Activated CD4-positive, alpha-beta memory T cell treated with anti-CD3 and anti-CD28 coated beads for 36 hours (primary cell): ENCODE data around the gene TARS3. TPM values are rescaled to one million over a fixed set of nuclear protein-coding genes. Genes with fewer than 3 reads are reported as not detected.

Experiments
- CTCF ChIA-PET: fragments of 350-600 bp; sonication (Branson Sonifier 250); formaldehyde crosslinking; loops from one replicate; lab custom pipeline; 2021; ENCODE audit warnings: antibody characterized with exemption, inconsistent platforms; lab: Charles Lee
- POLR2A ChIA-PET: fragments of 350-600 bp; sonication (Branson Sonifier 250); formaldehyde crosslinking; loops from one replicate; lab custom pipeline; 2021; ENCODE audit warnings: antibody characterized with exemption; lab: Charles Lee
- DNase-seq: peaks from one replicate; pipeline ENCODE4 v3.0.0-alpha.2; 2020
- H3K27ac Mint-ChIP-seq: one replicate; pipeline ENCODE4 v1.8.0; 2021; ENCODE audit warnings: mixed read lengths
- H3K27me3 Mint-ChIP-seq: one replicate; pipeline ENCODE4 v1.8.0; 2021; ENCODE audit warnings: mixed read lengths
- H3K36me3 Mint-ChIP-seq: one replicate; pipeline ENCODE4 v1.8.0; 2021; ENCODE audit warnings: mixed read lengths
- H3K4me1 Mint-ChIP-seq: one replicate; pipeline ENCODE4 v1.8.0; 2021; ENCODE audit warnings: low read depth, mixed read lengths
- H3K4me3 Mint-ChIP-seq: one replicate; pipeline ENCODE4 v1.8.0; 2021; ENCODE audit warnings: mild to moderate bottlenecking, mixed read lengths
- H3K9me3 Mint-ChIP-seq: one replicate; pipeline ENCODE4 v1.8.0; 2021; ENCODE audit warnings: mixed read lengths
- intact Hi-C: fragments of 100-400 bp; cut with micrococcal nuclease; formaldehyde crosslinking; loops from one replicate; pipeline ENCODE4 v1.15.1; 2023
- total RNA-seq, 2 experiments: library from RNA; stranded (reverse); gene quantifications; one replicate each; pipeline ENCODE4 v1.2.3, GENCODE V29; 2021

The TARS3 gene
- total RNA-seq, 2 experiments from 2014 or later: 10.8 to 11.7 TPM

DNA sequence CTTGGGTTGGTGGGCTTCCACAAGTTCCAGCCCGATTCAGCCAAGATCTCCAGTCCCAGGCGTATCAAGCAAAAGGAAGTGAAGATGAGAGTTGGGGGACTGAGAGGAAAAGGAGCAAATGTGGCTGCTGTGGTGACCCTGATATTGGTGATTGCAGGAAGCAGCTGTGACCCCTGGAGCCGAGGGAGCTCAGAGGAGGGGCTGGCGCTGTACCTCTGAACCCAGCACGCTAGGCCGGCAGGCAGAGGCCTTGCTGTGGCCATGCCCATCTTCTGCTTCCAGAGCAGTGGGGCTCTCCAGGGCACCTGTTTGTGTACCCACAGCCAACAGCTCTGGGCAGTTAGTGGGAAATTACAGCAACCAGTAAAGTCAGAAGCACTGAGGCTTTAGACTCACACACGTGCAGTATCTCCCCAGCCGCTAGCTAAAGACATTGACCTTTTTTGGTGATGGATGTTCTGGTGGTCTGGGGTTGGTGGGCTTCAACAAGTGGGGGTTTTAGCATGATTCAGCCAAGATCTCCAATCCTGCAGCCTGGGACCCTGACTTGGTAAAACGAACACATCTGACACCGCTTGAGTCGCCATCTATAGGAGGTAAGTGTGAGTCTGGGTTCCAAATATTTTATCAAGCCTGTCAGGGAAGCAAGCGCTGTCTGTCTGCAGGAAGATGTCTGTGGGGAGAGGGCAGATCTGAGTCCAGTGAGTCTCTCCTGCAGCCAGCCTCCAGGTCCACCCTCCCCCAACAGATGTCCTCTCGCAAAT lies 105.2 kb downstream of the TARS3 start:
- Mint-ChIP-seq H3K9me3 (peaks cover 5% of the 10 kb centered on the region), H3K36me3 (peaks cover 11% of the 10 kb centered on the region), H3K27me3 (no peaks in the 10 kb centered on the region), H3K4me1 (peaks cover 20% of the 10 kb centered on the region), H3K4me3 (no peak overlapping the region), H3K27ac (no peak overlapping the region)
- POLR2A ChIA-PET: no interaction called here
- intact Hi-C loops: no loop called here
- CTCF ChIA-PET: interaction anchor here (1.5 kb wide), 1 partner anchor 22 kb away, joined by 4 read pairs; no protein-coding TSS in a partner anchor
- no peak for DNase-seq

DNA sequence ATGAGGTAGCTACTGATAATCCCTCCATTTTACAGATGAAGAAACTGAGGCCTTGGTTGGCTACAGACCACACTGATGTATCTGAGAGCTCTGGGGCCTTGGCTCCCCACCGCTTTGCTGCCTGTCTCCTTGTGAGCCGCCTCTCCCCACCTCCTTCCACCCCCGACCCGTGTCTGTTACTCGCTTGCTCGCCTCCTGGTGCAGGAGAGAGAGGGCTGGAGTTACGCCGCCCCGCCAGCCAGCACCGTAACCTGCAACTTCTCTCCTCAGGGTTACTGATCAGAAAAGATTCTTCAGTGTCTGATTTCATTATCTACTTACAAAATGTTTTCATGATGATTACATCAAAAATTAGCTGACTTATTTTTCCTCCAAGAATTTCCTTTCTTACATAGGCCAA lies 106.2 kb downstream of the TARS3 start:
- Mint-ChIP-seq H3K4me1 (peaks cover 12% of the 10 kb centered on the region), H3K27ac (no peak overlapping the region), H3K27me3 (no peaks in the 10 kb centered on the region), H3K36me3 (peaks cover 3% of the 10 kb centered on the region), H3K4me3 (no peak overlapping the region), H3K9me3 (no peaks in the 10 kb centered on the region)
- ChIA-PET CTCF (interaction anchor here (0.6 to 1.5 kb wide), 2 partner anchors 23 to 213 kb away, joined by 3 to 4 read pairs; no protein-coding TSS in a partner anchor), POLR2A (no interaction called here)
- no peak for DNase-seq
- intact Hi-C loops: no loop called here

DNA sequence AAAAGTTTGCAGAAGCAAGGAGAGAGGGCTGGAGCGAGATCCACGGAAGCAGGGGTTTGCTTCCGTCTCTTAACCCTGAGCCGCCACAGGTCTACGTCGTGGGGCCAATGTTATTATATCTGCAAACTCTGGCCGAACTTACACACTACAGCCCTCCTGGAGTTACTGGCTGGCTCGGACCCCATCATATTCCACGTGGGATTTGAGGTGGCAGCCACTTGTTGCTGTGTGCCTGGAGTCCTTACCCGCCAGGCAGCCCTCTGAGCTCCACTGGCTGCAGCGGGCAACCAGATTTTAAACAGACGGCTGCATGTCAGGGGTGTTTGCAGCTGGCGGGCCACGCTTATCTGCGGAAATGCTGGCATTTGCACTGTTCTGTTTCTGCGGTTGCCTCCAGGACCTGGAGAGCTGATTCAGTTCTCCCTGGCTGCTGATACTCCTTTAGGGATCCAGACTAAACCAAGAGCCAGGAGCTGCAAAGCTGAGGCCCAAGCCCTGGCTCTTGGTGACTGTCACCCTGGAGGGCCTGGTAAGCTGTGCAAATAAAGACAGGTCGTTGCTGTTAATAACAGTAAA lies 106.8 kb downstream of the TARS3 start:
- H3K9me3 Mint-ChIP-seq: no peaks in the 10 kb centered on the region
- no peaks in the 10 kb centered on the region for H3K27me3 Mint-ChIP-seq

DNA sequence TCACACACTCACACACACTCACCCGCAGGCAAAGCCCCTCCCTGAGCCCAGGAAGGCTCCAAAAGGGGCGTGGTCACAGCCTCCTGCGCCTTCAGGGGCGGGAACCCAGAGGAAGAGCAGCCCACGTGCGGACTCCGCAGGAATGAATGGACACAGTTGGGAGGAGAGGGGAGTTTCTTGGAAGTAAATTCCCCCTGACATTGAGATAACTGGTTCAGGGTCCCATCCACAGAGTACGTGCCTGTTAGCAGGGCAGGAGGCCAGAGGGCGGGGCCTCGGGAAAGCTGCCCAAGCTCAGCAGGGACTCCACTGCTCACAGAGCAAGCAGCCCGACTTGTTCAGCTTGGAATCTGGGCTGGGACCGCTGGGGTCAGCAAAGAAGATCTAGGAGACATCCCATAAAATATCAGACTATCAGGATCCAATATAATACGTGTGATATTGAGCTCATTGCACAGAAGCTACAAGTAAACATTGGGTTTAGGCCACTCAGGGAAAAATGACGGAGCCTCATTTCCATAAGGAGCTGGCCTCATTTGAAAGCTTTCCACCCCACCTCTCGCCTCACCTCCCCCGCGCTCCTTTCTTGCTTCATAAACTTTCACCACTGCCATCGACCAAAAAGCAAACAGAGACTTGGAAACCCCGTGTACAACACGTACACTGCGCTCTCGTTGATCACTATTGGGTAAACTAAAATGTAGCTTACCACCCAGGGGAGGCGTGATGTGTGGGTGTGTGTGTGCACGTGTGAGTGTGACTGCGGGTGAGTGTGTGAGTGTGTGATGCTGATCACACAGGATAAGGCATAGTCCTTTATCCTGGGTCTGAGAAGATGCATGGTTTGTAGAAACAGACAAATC lies 108.1 kb downstream of the TARS3 start:
- Mint-ChIP-seq H3K9me3 (no peaks in the 10 kb centered on the region), H3K4me3 (no peak overlapping the region), H3K36me3 (peaks cover 3% of the 10 kb centered on the region), H3K4me1 (no peaks in the 10 kb centered on the region), H3K27me3 (no peaks in the 10 kb centered on the region), H3K27ac (no peak overlapping the region)
- no peak for DNase-seq
- intact Hi-C loops: no loop called here
- ChIA-PET POLR2A (no interaction called here), CTCF (no interaction called here)

More for the DNA sequence above, 106.8 kb downstream of the TARS3 start:
- Mint-ChIP-seq H3K4me1 (peaks cover 10% of the 10 kb centered on the region), H3K4me3 (no peak overlapping the region), H3K27ac (no peak overlapping the region), H3K36me3 (peaks cover 3% of the 10 kb centered on the region)
- intact Hi-C loops: no loop called here
- POLR2A ChIA-PET: no interaction called here
- no peak for DNase-seq
- CTCF ChIA-PET: interaction anchor here (0.6 to 1.5 kb wide), 2 partner anchors 24 to 213 kb away, joined by 3 to 4 read pairs; no protein-coding TSS in a partner anchor

DNA sequence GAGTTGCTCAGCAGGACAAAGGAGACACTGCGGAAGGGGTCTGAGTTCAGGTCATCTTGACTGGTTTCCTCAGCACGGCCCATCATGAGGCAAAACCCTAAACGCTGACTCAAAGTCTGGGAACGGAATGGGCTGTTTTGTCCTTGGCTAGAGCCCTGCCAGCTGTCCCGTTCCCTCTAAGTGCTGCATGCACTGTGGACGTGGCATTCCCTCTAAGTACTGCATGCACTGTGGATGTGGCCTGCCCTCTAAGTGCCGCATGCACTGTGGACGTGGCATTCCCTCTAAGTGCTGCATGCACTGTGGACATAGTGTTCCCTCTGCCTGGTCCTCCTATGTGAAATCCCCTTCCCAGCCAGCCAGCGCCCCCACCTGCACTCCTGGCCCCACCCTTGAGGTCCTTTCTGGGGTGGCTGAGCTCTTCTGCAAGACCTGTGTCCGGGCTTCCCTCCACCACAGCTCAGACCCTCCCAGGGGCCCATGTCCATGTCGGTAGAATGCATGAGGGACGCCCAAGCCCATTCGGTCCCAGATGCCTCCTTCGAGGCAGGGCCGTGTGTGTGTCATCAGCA lies 108.8 kb downstream of the TARS3 start:
- intact Hi-C loops: no loop called here
- no peak overlapping the region for H3K4me3 Mint-ChIP-seq
- ChIA-PET CTCF (no interaction called here), POLR2A (no interaction called here)
- no peaks in the 10 kb centered on the region for H3K4me1 Mint-ChIP-seq
- H3K27me3 Mint-ChIP-seq: no peaks in the 10 kb centered on the region
- H3K27ac Mint-ChIP-seq: no peak overlapping the region
- no peak for DNase-seq
- H3K9me3 Mint-ChIP-seq: no peaks in the 10 kb centered on the region
- H3K36me3 Mint-ChIP-seq: peaks cover 3% of the 10 kb centered on the region

GRCh38 chr15:101614761-101615160 lies 109.5 kb downstream of the TARS3 start:
- H3K4me1 Mint-ChIP-seq: no peaks in the 10 kb centered on the region
- no peak overlapping the region for H3K27ac Mint-ChIP-seq
- no peaks in the 10 kb centered on the region for H3K36me3 Mint-ChIP-seq
- POLR2A ChIA-PET: no interaction called here
- DNase-seq: no peak
- no peaks in the 10 kb centered on the region for H3K27me3 Mint-ChIP-seq
- intact Hi-C loops: no loop called here
- CTCF ChIA-PET: no interaction called here
- no peaks in the 10 kb centered on the region for H3K9me3 Mint-ChIP-seq
- no peak overlapping the region for H3K4me3 Mint-ChIP-seq

GRCh38 chr15:101614001-101614585 lies 110.2 kb downstream of the TARS3 start:
- Mint-ChIP-seq H3K27ac (no peak overlapping the region), H3K27me3 (no peaks in the 10 kb centered on the region), H3K4me1 (no peaks in the 10 kb centered on the region), H3K4me3 (no peak overlapping the region), H3K9me3 (no peaks in the 10 kb centered on the region), H3K36me3 (no peaks in the 10 kb centered on the region)
- intact Hi-C loops: no loop called here
- ChIA-PET CTCF (no interaction called here), POLR2A (no interaction called here)
- DNase-seq: no peak

- Mint-ChIP-seq H3K4me1 (no peaks in the 10 kb centered on the region), H3K4me3 (no peak overlapping the region), H3K27ac (no peak overlapping the region), H3K27me3 (no peaks in the 10 kb centered on the region), H3K36me3 (no peaks in the 10 kb centered on the region), H3K9me3 (no peaks in the 10 kb centered on the region)
- ChIA-PET POLR2A (no interaction called here), CTCF (no interaction called here)
- DNase-seq: no peak
- intact Hi-C loops: no loop called here
These were observed 110.9 kb downstream of the TARS3 start for GRCh38 chr15:101613130-101614000.

DNA sequence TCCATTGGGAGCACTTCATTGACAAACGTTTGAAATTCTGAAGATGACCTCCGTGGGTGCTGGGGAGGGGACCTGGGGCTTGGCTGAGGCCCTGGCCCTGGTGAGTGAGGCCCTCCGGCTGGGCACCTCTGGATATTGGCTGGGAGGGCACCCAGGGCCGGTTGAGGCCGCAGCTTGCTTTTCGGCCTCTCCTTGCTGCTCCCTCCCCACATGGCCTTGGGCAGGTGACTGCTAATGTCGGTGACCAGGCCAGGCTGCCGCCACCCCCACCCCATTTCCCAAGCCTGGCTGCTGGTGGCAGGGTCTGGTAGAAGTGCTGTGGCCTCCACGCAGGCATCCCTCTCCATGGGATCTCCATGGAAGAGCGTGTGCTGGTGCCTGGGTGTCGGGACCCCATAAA lies 111.6 kb downstream of the TARS3 start:
- H3K27me3 Mint-ChIP-seq: no peaks in the 10 kb centered on the region
- CTCF ChIA-PET: no interaction called here
- no peaks in the 10 kb centered on the region for H3K4me1 Mint-ChIP-seq
- DNase-seq: no peak
- no peak overlapping the region for H3K27ac Mint-ChIP-seq
- no peak overlapping the region for H3K4me3 Mint-ChIP-seq
- no peaks in the 10 kb centered on the region for H3K9me3 Mint-ChIP-seq
- H3K36me3 Mint-ChIP-seq: no peaks in the 10 kb centered on the region
- intact Hi-C loops: no loop called here
- POLR2A ChIA-PET: no interaction called here

GRCh38 chr15:101611580-101612299 lies 112.5 kb downstream of the TARS3 start:
- no peaks in the 10 kb centered on the region for H3K4me1 Mint-ChIP-seq
- intact Hi-C loops: no loop called here
- H3K9me3 Mint-ChIP-seq: no peaks in the 10 kb centered on the region
- no peaks in the 10 kb centered on the region for H3K36me3 Mint-ChIP-seq
- H3K27ac Mint-ChIP-seq: no peak overlapping the region
- H3K27me3 Mint-ChIP-seq: no peaks in the 10 kb centered on the region
- CTCF ChIA-PET: no interaction called here
- POLR2A ChIA-PET: no interaction called here
- H3K4me3 Mint-ChIP-seq: no peak overlapping the region
- DNase-seq: no peak

- no peaks in the 10 kb centered on the region for H3K27me3 Mint-ChIP-seq
- DNase-seq: no peak
- no peaks in the 10 kb centered on the region for H3K9me3 Mint-ChIP-seq
- no peaks in the 10 kb centered on the region for H3K4me1 Mint-ChIP-seq
- intact Hi-C loops: no loop called here
- no peak overlapping the region for H3K4me3 Mint-ChIP-seq
- no peaks in the 10 kb centered on the region for H3K36me3 Mint-ChIP-seq
- POLR2A ChIA-PET: no interaction called here
- no peak overlapping the region for H3K27ac Mint-ChIP-seq
- CTCF ChIA-PET: no interaction called here
These were observed 113.3 kb downstream of the TARS3 start for GRCh38 chr15:101611007-101611406.
